ENCODE results near the gene PRODH2. TPM values are rescaled to one million over a fixed set of nuclear protein-coding genes. Genes with fewer than 3 reads are reported as not detected.

Gene PRODH2
- total RNA-seq, 2 donors from 2014 or later = not detected

GRCh38 chr19:35776102-35776788 lies 36.4 kb downstream of the PRODH2 start:
- intact Hi-C loops (cut with DNase I) = no loop called here
- Histone ChIP-seq H3K27me3 (replicated peaks; ENCODE audit: insufficient read depth) (no peaks in the 10 kb centered on the region), H3K4me3 (peak overlapping the region; percentile 68 to 84), H3K4me1 (replicated peaks) (no peaks in the 10 kb centered on the region), H3K9me3 (no peaks in the 10 kb centered on the region), H3K36me3 (no peaks in the 10 kb centered on the region), H3K27ac (no peak overlapping the region)
- DNase-seq (ENCODE audit: low spot score) = no peak
- TF ChIP-seq CTCF (IDR thresholded peaks at IDR 0.05) (no peak), POLR2A (IDR thresholded peaks at IDR 0.05) (no peak), POLR2AphosphoS5 (IDR thresholded peaks at IDR 0.05) (no peak)
- WGBS = 54% methylated on average over 12 of the region's 13 CpGs

GRCh38 chr19:35775298-35776101 lies 37.1 kb downstream of the PRODH2 start, which contains the start of gene ARHGAP33:
Gene ARHGAP33, plus strand, starts transcription at chr19:35775564. Its CDS starts 95 bp downstream, at chr19:35775659.
- Histone ChIP-seq H3K4me3 (peak within 1 kb of the TSS; percentile 68 to 84), H3K27me3 (replicated peaks; ENCODE audit: insufficient read depth) (no peaks in the 10 kb centered on the region), H3K36me3 (no peaks in the 10 kb centered on the region), H3K27ac (peak within 1 kb of the TSS in 1 of 2 donors; percentile 39), H3K9me3 (no peaks in the 10 kb centered on the region), H3K4me1 (replicated peaks) (no peaks in the 10 kb centered on the region)
- WGBS = under 1% methylated on average over 53 of the region's 82 CpGs
- TF ChIP-seq CTCF (IDR thresholded peaks at IDR 0.05) = peak in 2 of 4 experiments; percentile 3 to 19
- peak; percentile 72 for TF ChIP-seq POLR2AphosphoS5 (IDR thresholded peaks at IDR 0.05)
- TF ChIP-seq POLR2A (IDR thresholded peaks at IDR 0.05) = no peak
- DNase-seq (ENCODE audit: low spot score) = peak; percentile 98
- intact Hi-C loops (cut with DNase I) = no loop called here

GRCh38 chr19:35775046-35775297 lies 37.7 kb downstream of the PRODH2 start:
- peak overlapping the region; percentile 68 to 84 for H3K4me3 ChIP-seq
- 39% methylated on average over 9 of the region's 9 CpGs for WGBS
- intact Hi-C loops (cut with DNase I) = no loop called here

GRCh38 chr19:35774274-35775045 lies 38.2 kb downstream of the PRODH2 start:
- no peak for DNase-seq (ENCODE audit: low spot score)
- no peak overlapping the region for H3K27ac ChIP-seq
- no peaks in the 10 kb centered on the region for H3K27me3 ChIP-seq (replicated peaks; ENCODE audit: insufficient read depth)
- no peaks in the 10 kb centered on the region for H3K36me3 ChIP-seq
- H3K4me1 ChIP-seq (replicated peaks) = no peaks in the 10 kb centered on the region
- WGBS = 49% methylated on average over 16 of the region's 16 CpGs
- intact Hi-C loops (cut with DNase I) = no loop called here
- no peaks in the 10 kb centered on the region for H3K9me3 ChIP-seq
- peak overlapping the region; percentile 68 to 84 for H3K4me3 ChIP-seq
- TF ChIP-seq POLR2AphosphoS5 (IDR thresholded peaks at IDR 0.05) = no peak

More at GRCh38 chr19:35775046-35775297, 37.7 kb downstream of the PRODH2 start:
- no peaks in the 10 kb centered on the region for H3K36me3 ChIP-seq
- TF ChIP-seq CTCF (IDR thresholded peaks at IDR 0.05) (no peak), POLR2A (IDR thresholded peaks at IDR 0.05) (no peak), POLR2AphosphoS5 (IDR thresholded peaks at IDR 0.05) (no peak)
- no peak overlapping the region for H3K27ac ChIP-seq
- H3K9me3 ChIP-seq = no peaks in the 10 kb centered on the region
- no peak for DNase-seq (ENCODE audit: low spot score)
- no peaks in the 10 kb centered on the region for H3K27me3 ChIP-seq (replicated peaks; ENCODE audit: insufficient read depth)
- no peaks in the 10 kb centered on the region for H3K4me1 ChIP-seq (replicated peaks)

Measured in prostate gland (tissue), 2 donors.